RWPE1 (cell line): Measurements from ENCODE around the gene SLC26A9.
"Not testable (repeated sequence)": the region's sequence is repeated elsewhere in the genome, so short reads cannot be mapped to it uniquely, and the experiment has no call there.

Experiments
- CTCF ChIA-PET: fragments of 350-600 bp; sonication (Branson Sonifier 250); formaldehyde crosslinking; extraction: SDS; loops from one replicate; lab custom pipeline; 2021; lab: Yijun Ruan, JAX
- POLR2A ChIA-PET: fragments of 400-600 bp; formaldehyde crosslinking; extraction: SDS; loops from one replicate; lab custom pipeline; 2020; ENCODE audit warnings: antibody characterized with exemption; ENCODE audit not compliant: low non-redundant PET; lab: Yijun Ruan, JAX
- DNase-seq: peaks from one replicate; pipeline ENCODE4 v3.0.0; 2012; ENCODE audit warnings: low spot score
- H3K27ac ChIP-seq: fragments of 450-650 bp; 2 replicates; pipeline ENCODE4 v1.5.1; 2017
- CTCF ChIP-seq: fragments of 450-650 bp; conservative IDR thresholded peaks from 2 replicates; pipeline ENCODE4 v1.5.1; 2017; ENCODE audit warnings: low read depth, mild to moderate bottlenecking

Gene SLC26A9

GRCh38 chr1:205914155-205914507 lies 29.1 kb downstream of the SLC26A9 start:
- ChIA-PET POLR2A (no interaction called here), CTCF (interaction anchor here (0.5 to 14.3 kb wide), 5 partner anchors 67 to 257 kb away, joined by 3 to 406 read pairs (median 3); no protein-coding TSS in a partner anchor)
- no peak for DNase-seq
- no peak for TF ChIP-seq CTCF
- H3K27ac ChIP-seq, result no peak overlapping the region

GRCh38 chr1:205913451-205914154 lies 29.7 kb downstream of the SLC26A9 start:
- no peak for DNase-seq
- no peak for TF ChIP-seq CTCF
- POLR2A ChIA-PET, result no interaction called here
- CTCF ChIA-PET, result interaction anchor here (1.2 to 14.3 kb wide), 3 partner anchors 68 to 193 kb away, joined by 3 to 406 read pairs (median 4); no protein-coding TSS in a partner anchor
- no peak overlapping the region for H3K27ac ChIP-seq

- ChIA-PET CTCF (interaction anchor here (0.6 to 2.8 kb wide), 11 partner anchors 10 to 635 kb away, joined by 3 to 37 read pairs (median 3); no protein-coding TSS in a partner anchor), POLR2A (interaction anchor here (0.5 kb wide), 1 partner anchor 119 kb away, joined by 3 read pairs; no protein-coding TSS in a partner anchor)
- H3K27ac ChIP-seq, result no peak overlapping the region
- TF ChIP-seq CTCF, result no peak; the same call in 1 of the 2 replicates
- peak; percentile 52 for DNase-seq
These were observed 35.5 kb downstream of the SLC26A9 start for GRCh38 chr1:205907794-205908193.

DNA sequence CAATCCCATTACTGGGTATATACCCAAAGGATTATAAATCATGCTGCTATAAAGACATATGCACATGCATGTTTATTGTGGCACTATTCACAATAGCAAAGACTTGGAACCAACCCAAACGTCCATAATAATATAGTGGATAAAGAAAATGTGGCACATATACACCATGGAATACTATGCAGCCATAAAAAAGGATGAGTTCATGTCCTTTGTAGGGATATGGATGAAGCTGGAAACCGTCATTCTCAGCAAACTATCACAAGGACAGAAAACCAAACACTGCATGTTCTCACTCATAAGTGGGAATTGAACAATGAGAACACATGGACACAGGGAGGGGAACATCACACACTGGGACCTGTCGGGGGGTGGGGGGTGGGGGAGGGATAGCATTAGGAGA lies 38.2 kb downstream of the SLC26A9 start:
- DNase-seq, H3K27ac ChIP-seq, POLR2A ChIA-PET: not testable (repeated sequence)
- CTCF ChIA-PET, result interaction anchor here (0.6 to 1.0 kb wide), 2 partner anchors 23 to 113 kb away, joined by 4 to 7 read pairs; no protein-coding TSS in a partner anchor

DNA sequence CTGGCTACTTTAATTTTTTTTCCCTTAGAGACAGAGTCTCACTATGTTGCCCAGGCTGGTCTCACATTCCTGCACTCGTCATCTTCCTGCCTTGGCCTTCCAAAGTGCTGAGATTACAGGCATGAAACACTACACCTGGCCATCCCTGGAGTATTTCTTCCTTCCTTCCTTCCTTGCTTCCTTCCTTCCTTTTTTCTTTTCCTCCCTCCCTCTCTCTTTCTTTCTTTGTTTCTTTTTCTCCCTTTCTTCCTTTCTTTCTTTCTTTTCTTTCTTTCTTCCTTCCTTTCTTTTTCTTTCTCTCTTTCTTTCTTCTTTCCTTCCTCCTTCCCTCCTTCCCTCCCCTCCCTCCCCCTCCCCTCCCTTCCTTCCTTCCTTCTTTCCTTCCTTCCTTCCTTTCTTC lies 46.9 kb downstream of the SLC26A9 start:
- ChIA-PET POLR2A (no interaction called here), CTCF (interaction anchor here (1.0 kb wide), 1 partner anchor 81 kb away, joined by 3 read pairs; no protein-coding TSS in a partner anchor)
- TF ChIP-seq CTCF, result no peak
- no peak for DNase-seq
- H3K27ac ChIP-seq, result no peak overlapping the region

DNA sequence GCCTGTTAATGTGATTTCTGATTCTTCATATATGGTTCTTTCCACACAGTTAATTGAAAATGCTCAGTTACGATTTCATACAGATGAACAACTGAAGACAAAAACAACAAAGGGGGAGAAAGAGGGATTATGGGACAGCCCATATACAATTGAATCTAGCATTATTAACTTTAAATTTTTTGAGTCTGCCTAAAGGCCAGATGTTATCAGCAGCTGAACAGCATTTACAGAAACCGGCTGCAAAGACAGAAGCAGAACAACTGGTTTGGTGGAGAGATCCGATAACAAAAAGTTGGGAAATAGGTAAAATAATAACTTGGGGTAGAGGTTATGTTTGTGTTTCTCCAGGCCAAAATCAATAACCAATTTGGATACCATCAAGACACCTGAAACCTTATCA lies 49.1 kb downstream of the SLC26A9 start:
- CTCF ChIA-PET, DNase-seq, POLR2A ChIA-PET: not testable (repeated sequence)

GRCh38 chr1:205892175-205892574 lies 51.1 kb downstream of the SLC26A9 start:
- H3K27ac ChIP-seq, POLR2A ChIA-PET: not testable (repeated sequence)
- CTCF ChIA-PET, result interaction anchor here (0.6 to 1.4 kb wide), 3 partner anchors 46 to 85 kb away, joined by 3 to 7 read pairs (median 6); no protein-coding TSS in a partner anchor

More for the DNA sequence above, 49.1 kb downstream of the SLC26A9 start:
- not testable (repeated sequence) for H3K27ac ChIP-seq

GRCh38 chr1:205891481-205891880 lies 51.8 kb downstream of the SLC26A9 start:
- H3K27ac ChIP-seq, DNase-seq, POLR2A ChIA-PET: not testable (repeated sequence)
- CTCF ChIA-PET, result interaction anchor here (0.6 to 1.4 kb wide), 2 partner anchors 80 to 86 kb away, joined by 6 to 7 read pairs; no protein-coding TSS in a partner anchor

More at GRCh38 chr1:205892175-205892574, 51.1 kb downstream of the SLC26A9 start:
- not testable (repeated sequence) for DNase-seq

DNA sequence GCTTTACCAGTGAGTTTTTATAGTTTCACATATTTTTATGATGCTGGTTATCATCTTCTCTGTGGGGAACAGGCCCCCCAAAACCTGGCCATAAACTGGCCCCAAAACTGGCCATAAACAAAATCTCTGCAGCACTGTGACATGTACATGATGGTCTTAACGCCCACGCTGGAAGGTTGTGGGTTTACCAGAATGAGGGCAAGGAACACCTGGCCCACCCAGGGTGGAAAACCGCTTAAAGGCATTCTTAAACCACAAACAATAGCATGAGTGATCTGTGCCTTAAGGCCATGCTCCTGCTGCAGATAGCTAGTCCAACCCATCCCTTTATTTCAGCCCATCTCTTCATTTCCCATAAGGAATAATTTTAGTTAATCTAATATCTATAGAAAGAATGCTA lies 52.6 kb downstream of the SLC26A9 start:
- DNase-seq, H3K27ac ChIP-seq, CTCF ChIA-PET: not testable (repeated sequence)
- POLR2A ChIA-PET, result interaction anchor here (0.6 kb wide), 1 partner anchor 106 kb away, joined by 7 read pairs; no protein-coding TSS in a partner anchor

- peak; percentile 77 for DNase-seq
- POLR2A ChIA-PET, CTCF ChIA-PET: not testable (repeated sequence)
- H3K27ac ChIP-seq, result peak overlapping the region; percentile 55; the same call in 1 of the 2 replicates
These were observed 53.5 kb downstream of the SLC26A9 start for GRCh38 chr1:205889706-205890105.

- POLR2A ChIA-PET, DNase-seq, H3K27ac ChIP-seq: not testable (repeated sequence)
- CTCF ChIA-PET, result interaction anchor here (0.6 kb wide), 2 partner anchors 12 to 226 kb away, joined by 3 to 6 read pairs; no protein-coding TSS in a partner anchor
These were observed 54.2 kb downstream of the SLC26A9 start for GRCh38 chr1:205889006-205889405.
